Neural progenitor cell (in vitro differentiated cells): Measurements from ENCODE around the gene JPH3. TPM values are rescaled to one million over a fixed set of nuclear protein-coding genes. Genes with fewer than 3 reads are reported as not detected.

Experiments used
- DNase-seq: peaks from one replicate; pipeline ENCODE4 v3.0.0-alpha.2; 2016; ENCODE audit warnings: low spot score
- H2AFZ ChIP-seq: fragments of 200-600 bp; sonication (generic); replicated peaks from 2 replicates; pipeline ENCODE4 v1.6.1; 2016; ENCODE audit warnings: antibody characterized with exemption
- H3F3A ChIP-seq: fragments of 200-600 bp; sonication (generic); 2 replicates; pipeline ENCODE4 v1.6.1; 2016; ENCODE audit warnings: antibody characterized with exemption, low read depth
- H3K27ac ChIP-seq: fragments of 200-600 bp; sonication (generic); 2 replicates; pipeline ENCODE4 v1.5.1; 2016; ENCODE audit warnings: mild to moderate bottlenecking
- H3K27me3 ChIP-seq: fragments of 200-600 bp; sonication (generic); 2 replicates; pipeline ENCODE4 v1.6.1; 2016; ENCODE audit warnings: mild to moderate bottlenecking, moderate library complexity
- H3K36me3 ChIP-seq: fragments of 200-600 bp; sonication (generic); 2 replicates; pipeline ENCODE4 v1.5.1; 2016
- H3K4me1 ChIP-seq: fragments of 200-600 bp; sonication (generic); 2 replicates; pipeline ENCODE4 v1.6.1; 2016; ENCODE audit warnings: mixed run types
- H3K4me2 ChIP-seq: fragments of 200-600 bp; sonication (generic); 2 replicates; pipeline ENCODE4 v1.6.1; 2016
- H3K4me3 ChIP-seq: fragments of 200-600 bp; sonication (generic); 2 replicates; pipeline ENCODE4 v1.5.1; 2016
- H3K79me2 ChIP-seq: fragments of 200-600 bp; sonication (generic); 2 replicates; pipeline ENCODE4 v1.6.1; 2016; ENCODE audit warnings: low read depth
- H3K9ac ChIP-seq: fragments of 200-600 bp; sonication (generic); 2 replicates; pipeline ENCODE4 v1.6.1; 2016
- H3K9me3 ChIP-seq: fragments of 200-600 bp; sonication (generic); 2 replicates; pipeline ENCODE4 v1.5.1; 2016; ENCODE audit warnings: low read depth
- H4K20me1 ChIP-seq: fragments of 200-600 bp; sonication (generic); 2 replicates; pipeline ENCODE4 v1.6.1; 2016; ENCODE audit warnings: low read depth
- H3K27ac Mint-ChIP-seq: 3 replicates; pipeline ENCODE4 v1.8.0; 2021; ENCODE audit warnings: mixed read lengths
- H3K27me3 Mint-ChIP-seq: 2 replicates; pipeline ENCODE4 v1.8.0; 2022; ENCODE audit warnings: low read depth, mild to moderate bottlenecking, inconsistent platforms, moderate library complexity, mixed read lengths; ENCODE audit not compliant: insufficient read depth
- H3K36me3 Mint-ChIP-seq: 3 replicates; pipeline ENCODE4 v1.8.0; 2021; ENCODE audit warnings: mixed read lengths
- H3K4me1 Mint-ChIP-seq: 3 replicates; pipeline ENCODE4 v1.8.0; 2021; ENCODE audit warnings: mixed read lengths
- H3K4me3 Mint-ChIP-seq: 3 replicates; pipeline ENCODE4 v1.8.0; 2021; ENCODE audit warnings: mild to moderate bottlenecking, moderate library complexity, mixed read lengths
- H3K9me3 Mint-ChIP-seq: 3 replicates; pipeline ENCODE4 v1.8.0; 2020; ENCODE audit warnings: mixed read lengths
- CTCF ChIP-seq: fragments of 200-600 bp; sonication (generic); IDR thresholded peaks from 2 replicates; pipeline ENCODE4 v1.5.1; 2017; ENCODE audit warnings: antibody characterized with exemption, mild to moderate bottlenecking
- EZH2 ChIP-seq: fragments of 200-600 bp; sonication (generic); IDR thresholded peaks from 2 replicates; pipeline ENCODE4 v1.6.1; 2017; ENCODE audit warnings: antibody characterized with exemption, mild to moderate bottlenecking, moderate library complexity
- EZH2phosphoT487 ChIP-seq: fragments of 200-600 bp; sonication (generic); IDR thresholded peaks from 2 replicates; pipeline ENCODE4 v1.6.1; 2017; ENCODE audit warnings: antibody characterized with exemption
- total RNA-seq: library from RNA; depleted of rRNA; stranded (reverse); fragments of >200 nt; gene quantifications from 2 replicates; pipeline ENCODE4 v1.2.3, GENCODE V29; 2015; ENCODE audit warnings: low replicate concordance

Gene JPH3
- total RNA-seq, 1 donor from 2014 or later = 7.1 TPM

- Histone ChIP-seq H3K4me3 (no peak overlapping the region), H3K27ac (no peak overlapping the region), H3K79me2 (no peaks in the 10 kb centered on the region), H4K20me1 (peaks cover 30% of the 10 kb centered on the region), H3K4me1 (peaks cover 7% of the 10 kb centered on the region), H3K36me3 (no peaks in the 10 kb centered on the region), H3F3A (no peaks in the 10 kb centered on the region), H3K4me2 (no peak overlapping the region), H3K9ac (no peak overlapping the region), H3K9me3 (no peaks in the 10 kb centered on the region), H2AFZ (no peak overlapping the region), H3K27me3 (no peaks in the 10 kb centered on the region)
- Mint-ChIP-seq H3K9me3 (no peaks in the 10 kb centered on the region), H3K27me3 (peaks cover 4% of the 10 kb centered on the region), H3K36me3 (no peaks in the 10 kb centered on the region), H3K4me1 (peaks cover 2% of the 10 kb centered on the region), H3K4me3 (no peak overlapping the region), H3K27ac (no peak overlapping the region)
- DNase-seq = no peak
- TF ChIP-seq CTCF = no peak
- TF ChIP-seq EZH2phosphoT487 = no peak
- TF ChIP-seq EZH2 = no peak
Measured at GRCh38 chr16:87621550-87621829, 19.2 kb downstream of the JPH3 start.

- H4K20me1 ChIP-seq = peaks cover 32% of the 10 kb centered on the region
- no peaks in the 10 kb centered on the region for H3K79me2 ChIP-seq
- TF ChIP-seq EZH2 = no peak
- TF ChIP-seq CTCF = no peak
- no peak for TF ChIP-seq EZH2phosphoT487
- peaks cover 4% of the 10 kb centered on the region for H3K27me3 Mint-ChIP-seq
- peaks cover 7% of the 10 kb centered on the region for H3K4me1 ChIP-seq
- no peaks in the 10 kb centered on the region for H3K36me3 Mint-ChIP-seq
- no peaks in the 10 kb centered on the region for H3K9me3 ChIP-seq
- H3K9ac ChIP-seq = no peak overlapping the region
- H3K4me3 Mint-ChIP-seq = no peak overlapping the region
- H3K36me3 ChIP-seq = no peaks in the 10 kb centered on the region
- no peaks in the 10 kb centered on the region for H3K27me3 ChIP-seq
- no peak overlapping the region for H2AFZ ChIP-seq
- no peak overlapping the region for H3K4me3 ChIP-seq
- no peaks in the 10 kb centered on the region for H3F3A ChIP-seq
- DNase-seq = no peak
- H3K27ac ChIP-seq = no peak overlapping the region
- peaks cover 2% of the 10 kb centered on the region for H3K4me1 Mint-ChIP-seq
- no peak overlapping the region for H3K4me2 ChIP-seq
- no peaks in the 10 kb centered on the region for H3K9me3 Mint-ChIP-seq
- no peak overlapping the region for H3K27ac Mint-ChIP-seq
Measured at GRCh38 chr16:87621976-87622713, 19.8 kb downstream of the JPH3 start.

GRCh38 chr16:87622756-87623319 lies 20.5 kb downstream of the JPH3 start:
- H3K4me1 ChIP-seq = peaks cover 7% of the 10 kb centered on the region
- peaks cover 33% of the 10 kb centered on the region for H4K20me1 ChIP-seq
- H3K27me3 ChIP-seq = no peaks in the 10 kb centered on the region
- no peak overlapping the region for H3K4me3 ChIP-seq
- no peaks in the 10 kb centered on the region for H3K36me3 ChIP-seq
- no peaks in the 10 kb centered on the region for H3K79me2 ChIP-seq
- H3K27ac ChIP-seq = no peak overlapping the region
- H2AFZ ChIP-seq = no peak overlapping the region
- no peak overlapping the region for H3K27ac Mint-ChIP-seq
- H3K9me3 Mint-ChIP-seq = no peaks in the 10 kb centered on the region
- no peaks in the 10 kb centered on the region for H3K27me3 Mint-ChIP-seq
- H3K36me3 Mint-ChIP-seq = no peaks in the 10 kb centered on the region
- no peak overlapping the region for H3K4me2 ChIP-seq
- H3K9me3 ChIP-seq = no peaks in the 10 kb centered on the region
- DNase-seq = no peak
- peaks cover 2% of the 10 kb centered on the region for H3K4me1 Mint-ChIP-seq
- TF ChIP-seq EZH2phosphoT487 = no peak
- no peak for TF ChIP-seq CTCF
- TF ChIP-seq EZH2 = no peak
- H3K4me3 Mint-ChIP-seq = no peak overlapping the region
- no peaks in the 10 kb centered on the region for H3F3A ChIP-seq
- H3K9ac ChIP-seq = no peak overlapping the region
